ENCODE data around the gene VMA21. TPM values are rescaled to one million over a fixed set of nuclear protein-coding genes. Genes with fewer than 3 reads are reported as not detected.

The VMA21 gene
- total RNA-seq, 1 donor from 2014 or later, result 10.0 TPM

GRCh38 chrX:151396042-151396824, 773 bp upstream of the VMA21 start:
- DNase-seq (ENCODE audit: low spot score in 2 of 2), result peak in 1 of 2 donors; percentile 68
- Histone ChIP-seq H3K9me3 (no peaks in the 10 kb centered on the region), H3K4me3 (peak overlapping the region; percentile 75 to 82), H3K27me3 (no peaks in the 10 kb centered on the region), H3K27ac (peak overlapping the region; percentile 87 to 94), H3K4me1 (no peaks in the 10 kb centered on the region), H3K36me3 (no peaks in the 10 kb centered on the region)
- intact Hi-C loops (cut with DNase I), result loop anchor here (5.0 to 10.0 kb wide), 6 partner anchors 521 to 1936 kb away; partner anchors contain the start of genes CETN2, EOLA2, GABRE and MTMR1
- no peak for TF ChIP-seq CTCF (IDR thresholded peaks at IDR 0.05)

- DNase-seq (ENCODE audit: low spot score in 2 of 2), result no peak
- Histone ChIP-seq H3K4me1 (no peaks in the 10 kb centered on the region), H3K4me3 (peak overlapping the region; percentile 75 to 82), H3K36me3 (no peaks in the 10 kb centered on the region), H3K27ac (peak overlapping the region; percentile 87 to 94), H3K27me3 (no peaks in the 10 kb centered on the region), H3K9me3 (no peaks in the 10 kb centered on the region)
- no peak for TF ChIP-seq CTCF (IDR thresholded peaks at IDR 0.05)
- intact Hi-C loops (cut with DNase I), result loop anchor here (5.0 to 10.0 kb wide), 6 partner anchors 523 to 1935 kb away; partner anchors contain the start of genes CETN2, EOLA2, GABRE and MTMR1
Measured at GRCh38 chrX:151397741-151398070, 700 bp downstream of the VMA21 start.

- Histone ChIP-seq H3K27me3 (no peaks in the 10 kb centered on the region), H3K27ac (no peak overlapping the region), H3K36me3 (no peaks in the 10 kb centered on the region), H3K4me1 (no peaks in the 10 kb centered on the region), H3K4me3 (peak overlapping the region in 1 of 2 donors; percentile 75), H3K9me3 (no peaks in the 10 kb centered on the region)
- intact Hi-C loops (cut with DNase I), result loop anchor here (5.0 to 10.0 kb wide), 6 partner anchors 524 to 1934 kb away; partner anchors contain the start of genes CETN2, EOLA2, GABRE and MTMR1
- DNase-seq (ENCODE audit: low spot score in 2 of 2), result no peak
- no peak for TF ChIP-seq CTCF (IDR thresholded peaks at IDR 0.05)
Measured at GRCh38 chrX:151398346-151398745, 1.3 kb downstream of the VMA21 start.

GRCh38 chrX:151402719-151403390, 5.8 kb downstream of the VMA21 start:
- intact Hi-C loops (cut with DNase I), result no loop called here
- H3K36me3 ChIP-seq, result peaks cover 0 to 5% of the 10 kb centered on the region in 2 donors
- H3K9me3 ChIP-seq, result no peaks in the 10 kb centered on the region
- DNase-seq (ENCODE audit: low spot score in 2 of 2), result no peak
- no peak overlapping the region for H3K27ac ChIP-seq
- TF ChIP-seq CTCF (IDR thresholded peaks at IDR 0.05), result no peak
- no peaks in the 10 kb centered on the region for H3K27me3 ChIP-seq
- H3K4me3 ChIP-seq, result no peak overlapping the region
- H3K4me1 ChIP-seq, result no peaks in the 10 kb centered on the region

- Histone ChIP-seq H3K36me3 (no peaks in the 10 kb centered on the region), H3K27ac (no peak overlapping the region), H3K9me3 (no peaks in the 10 kb centered on the region), H3K4me1 (no peaks in the 10 kb centered on the region), H3K27me3 (no peaks in the 10 kb centered on the region), H3K4me3 (no peak overlapping the region)
- no peak for DNase-seq (ENCODE audit: low spot score in 2 of 2)
- intact Hi-C loops (cut with DNase I), result no loop called here
- no peak for TF ChIP-seq CTCF (IDR thresholded peaks at IDR 0.05)
Measured at GRCh38 chrX:151416579-151416978, 19.6 kb downstream of the VMA21 start.

Data from ascending aorta (tissue), 2 donors.